Lung microvascular endothelial cell (primary cell): ENCODE results near the gene SYNDIG1. TPM values are rescaled to one million over a fixed set of nuclear protein-coding genes. Genes with fewer than 3 reads are reported as not detected.
"Not testable (repeated sequence)": the region's sequence is repeated elsewhere in the genome, so short reads cannot be mapped to it uniquely, and the experiment has no call there.

Source experiments
- DNase-seq, 2 donors: peaks; one replicate each; pipeline versions ENCODE4 v3.0.0 to v3.0.0-alpha.2; 2010; ENCODE audit warnings: low read depth in 2 of 2
- total RNA-seq: library from RNA; depleted of rRNA; stranded (reverse); fragments of >200 nt; gene quantifications from 2 replicates; pipeline ENCODE4 v1.2.1, GENCODE V29; 2014

The SYNDIG1 gene
- total RNA-seq, 1 donor from 2014 or later = not detected

GRCh38 chr20:24492031-24492607, 22.7 kb downstream of the SYNDIG1 start:
- no peak for DNase-seq

DNA sequence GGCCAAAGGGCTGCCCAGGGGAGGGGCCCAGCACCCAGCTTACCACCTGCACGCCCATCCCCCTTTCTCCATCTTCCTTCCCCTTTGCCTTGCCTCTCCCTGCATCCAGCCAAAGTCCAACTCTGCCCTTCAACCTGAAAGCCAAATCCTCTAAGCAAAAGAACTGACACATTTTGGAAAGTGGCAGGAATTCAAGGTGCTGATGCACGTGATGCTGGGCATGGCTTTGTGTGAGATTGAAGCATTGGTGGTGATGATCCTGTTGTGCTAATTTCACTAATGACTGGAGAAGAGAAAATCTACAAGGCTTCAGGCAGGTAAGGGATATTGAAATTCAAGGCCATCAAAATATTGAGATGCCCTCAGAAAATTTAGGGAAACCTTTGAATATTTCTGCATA, 23.3 kb downstream of the SYNDIG1 start:
- no peak for DNase-seq

GRCh38 chr20:24493181-24493580, 23.8 kb downstream of the SYNDIG1 start:
- DNase-seq = no peak

GRCh38 chr20:24493661-24494459, 24.4 kb downstream of the SYNDIG1 start:
- DNase-seq = no peak

DNA sequence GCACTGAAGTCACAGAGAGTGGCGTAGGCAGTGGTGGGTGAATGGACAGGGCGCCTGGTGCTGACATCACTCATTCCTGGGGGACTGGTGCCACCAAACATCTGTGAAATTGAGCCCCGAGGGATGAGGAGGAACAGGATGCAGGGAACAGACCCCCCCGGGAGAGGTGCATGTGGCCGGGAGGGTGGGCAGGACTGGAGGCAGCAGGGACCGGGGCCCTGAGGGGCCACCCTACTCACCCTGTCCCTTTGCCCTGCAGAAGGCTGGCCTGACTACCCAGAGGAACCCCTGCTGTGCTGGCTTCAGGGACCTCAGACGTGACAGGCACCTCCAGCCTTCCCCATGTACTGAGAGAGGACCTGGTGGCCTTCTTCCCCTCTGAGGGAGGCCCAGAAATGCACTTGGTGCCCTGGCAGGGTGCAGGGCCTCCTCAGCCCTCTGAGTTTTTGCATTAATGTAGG, 25.1 kb downstream of the SYNDIG1 start:
- DNase-seq = no peak

- no peak for DNase-seq
These were observed 25.8 kb downstream of the SYNDIG1 start for GRCh38 chr20:24495266-24495665.

GRCh38 chr20:24497851-24498250, 28.4 kb downstream of the SYNDIG1 start:
- peak in 1 of 2 donors; percentile 6 for DNase-seq

- no peak for DNase-seq
These were observed 29.2 kb downstream of the SYNDIG1 start for GRCh38 chr20:24498641-24499040.

GRCh38 chr20:24499472-24499871, 30.0 kb downstream of the SYNDIG1 start:
- DNase-seq = no peak

DNA sequence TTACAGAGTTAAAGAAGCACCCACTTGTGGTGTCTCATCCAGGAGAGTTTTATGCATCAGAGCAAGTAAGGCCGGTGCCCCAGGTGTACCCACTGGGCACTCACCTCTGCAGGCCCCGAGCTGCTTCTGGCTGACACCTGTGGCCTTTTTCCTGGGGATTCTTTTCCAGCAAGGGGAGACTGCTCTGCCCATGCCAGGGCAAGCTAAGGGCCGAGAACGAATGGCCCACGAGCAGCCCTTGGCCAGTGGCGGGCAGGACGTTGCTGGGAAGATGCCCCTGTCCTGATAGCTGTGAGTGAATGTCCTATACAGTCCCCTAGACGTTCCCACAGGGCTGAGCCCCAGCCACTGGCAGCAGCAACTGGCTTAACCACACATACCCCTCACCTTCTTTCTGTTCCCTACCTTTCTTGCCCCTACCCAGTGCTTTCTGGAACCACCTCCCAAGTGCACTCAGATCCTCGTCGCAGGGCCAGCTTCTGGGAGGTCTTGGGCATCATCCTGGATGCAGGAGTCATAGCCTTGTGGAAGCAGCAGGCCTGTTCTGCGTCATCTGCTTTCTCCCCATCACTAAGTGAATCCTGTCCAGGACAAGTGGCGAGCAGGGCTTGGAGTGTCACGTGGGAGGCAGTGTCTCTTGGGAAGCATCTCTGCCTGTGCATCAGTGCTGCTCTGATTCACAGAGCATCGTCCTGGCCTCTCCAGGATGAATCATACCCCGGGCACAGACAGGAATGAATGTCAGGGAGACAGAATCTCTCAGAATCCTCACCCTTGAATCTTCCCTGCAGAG, 32.5 kb downstream of the SYNDIG1 start:
- DNase-seq = no peak

- no peak for DNase-seq
These were observed 33.2 kb downstream of the SYNDIG1 start for GRCh38 chr20:24502661-24503060.

DNA sequence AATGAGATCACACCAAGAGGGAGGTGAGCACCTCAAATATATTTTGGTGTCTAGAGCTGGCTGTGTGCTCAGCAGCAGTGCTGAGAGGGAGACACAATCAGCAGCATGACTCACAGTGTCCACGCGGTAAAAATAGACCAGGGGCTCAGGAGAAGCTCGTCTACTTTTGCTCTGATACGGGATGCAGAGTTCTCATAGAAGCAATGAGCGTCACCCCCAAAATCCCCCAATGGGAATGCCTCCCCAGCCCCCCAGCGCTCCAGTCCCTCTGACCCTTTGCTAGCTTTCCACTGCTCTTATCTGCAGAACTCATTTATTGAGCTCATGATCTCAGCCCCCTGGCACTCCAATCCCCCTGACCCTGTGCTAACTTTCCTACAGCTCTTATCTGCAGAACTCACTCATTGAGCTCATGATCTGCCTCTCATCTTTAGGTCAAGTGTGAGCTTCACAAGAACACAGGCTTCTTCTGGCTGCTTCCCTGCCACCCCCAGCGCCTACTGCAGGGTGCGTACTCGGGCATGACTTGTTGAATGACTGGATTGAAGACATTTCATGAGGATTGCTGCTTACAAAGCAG, 34.0 kb downstream of the SYNDIG1 start:
- no peak for DNase-seq

GRCh38 chr20:24504331-24505285, 35.2 kb downstream of the SYNDIG1 start:
- no peak for DNase-seq

GRCh38 chr20:24506146-24506545, 36.7 kb downstream of the SYNDIG1 start:
- DNase-seq = no peak

DNA sequence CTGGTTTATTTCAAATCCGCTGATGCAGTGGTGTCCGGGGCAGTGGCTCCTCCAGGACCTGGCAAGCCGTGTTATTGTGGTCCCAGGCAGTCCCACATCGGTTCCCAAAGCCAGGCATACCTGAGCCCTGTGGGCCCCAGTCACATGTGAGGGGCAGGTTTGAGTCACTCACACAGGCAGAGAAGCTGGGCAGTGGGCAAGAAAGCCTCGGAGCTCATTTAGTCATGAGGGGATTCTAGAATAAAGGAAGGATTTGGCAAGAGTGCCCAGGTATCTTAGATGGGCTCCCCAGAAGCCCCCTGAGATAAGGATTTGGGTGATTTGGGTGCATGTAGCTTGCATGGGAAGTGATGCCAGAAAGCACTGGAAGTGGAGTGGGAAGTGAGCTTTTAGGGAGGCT, 37.3 kb downstream of the SYNDIG1 start:
- DNase-seq = no peak

DNA sequence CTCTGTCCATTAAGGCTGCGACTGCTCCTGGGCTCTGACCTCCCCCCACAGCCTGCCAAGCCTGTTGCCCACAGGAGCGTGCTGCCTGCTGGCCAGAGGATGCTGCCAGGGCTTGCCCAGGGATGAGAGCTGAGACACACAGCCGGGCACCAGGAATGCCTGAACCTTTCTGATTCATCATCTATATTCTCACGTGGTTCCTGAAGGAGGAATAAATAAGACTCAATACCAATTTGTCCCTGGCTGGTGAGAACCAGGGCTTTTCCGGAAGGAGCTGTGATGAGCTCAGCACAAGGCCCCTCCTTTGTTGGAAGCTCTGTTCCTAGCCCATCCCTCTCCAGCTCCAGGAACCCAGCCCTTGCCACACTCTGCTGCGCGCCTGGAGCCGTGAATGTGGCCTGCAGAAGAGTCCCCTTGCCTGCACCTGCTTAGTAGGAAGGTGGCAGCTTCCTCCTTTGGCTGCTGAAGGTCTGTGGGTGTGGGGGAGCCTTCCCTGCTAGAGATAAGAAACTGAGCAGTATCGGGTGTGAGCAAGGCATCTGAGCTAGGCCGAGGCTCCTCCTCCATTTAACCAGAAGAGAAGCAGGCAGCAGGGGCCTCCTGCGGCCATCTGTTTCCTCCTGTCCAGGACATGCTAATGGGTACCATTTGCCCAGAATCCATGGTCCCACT, 37.9 kb downstream of the SYNDIG1 start:
- DNase-seq = no peak

DNA sequence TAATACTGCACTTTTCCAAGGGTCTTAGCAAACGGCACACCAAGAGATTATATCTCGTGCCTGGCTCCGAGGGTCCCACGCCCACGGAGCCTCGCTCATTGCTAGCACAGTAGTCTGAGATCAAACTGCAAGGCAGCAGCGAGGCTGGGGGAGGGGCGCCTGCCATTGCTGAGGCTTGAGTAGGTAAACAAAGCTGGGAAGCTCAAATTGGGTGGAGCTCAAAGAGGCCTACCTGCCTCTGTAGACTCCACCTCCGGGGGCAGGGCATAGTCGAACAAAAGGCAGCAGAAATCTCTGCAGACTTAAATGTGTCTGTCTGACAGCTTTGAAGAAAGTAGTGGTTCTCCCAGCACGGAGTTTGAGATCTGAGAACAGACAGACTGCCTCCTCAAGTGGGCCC, 43.0 kb downstream of the SYNDIG1 start:
- DNase-seq = not testable (repeated sequence)

GRCh38 chr20:24518515-24518914, 49.1 kb downstream of the SYNDIG1 start:
- DNase-seq = no peak

DNA sequence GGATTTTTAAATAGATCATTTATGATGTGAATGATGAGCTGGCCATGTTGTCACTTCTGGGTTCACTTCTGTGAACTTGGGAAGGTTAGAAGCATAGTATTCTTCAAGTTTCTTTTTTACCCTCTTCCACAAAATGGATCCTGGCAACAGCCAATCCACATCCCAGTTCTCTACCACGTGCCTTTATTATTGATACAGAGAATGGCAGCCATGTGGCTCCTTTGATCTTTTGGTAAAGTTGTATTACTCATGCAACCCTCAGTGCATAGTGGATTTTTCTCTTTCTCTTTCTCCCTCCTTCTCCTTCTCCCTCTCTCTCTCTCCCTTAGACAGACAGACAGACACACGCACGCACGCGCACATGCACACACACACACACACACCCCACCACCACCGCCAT, 50.0 kb downstream of the SYNDIG1 start:
- no peak for DNase-seq

GRCh38 chr20:24521032-24521431, 51.6 kb downstream of the SYNDIG1 start:
- no peak for DNase-seq
